AG09319 (cell line): ENCODE results near the gene CELSR1.
"Not testable (repeated sequence)": the region's sequence is repeated elsewhere in the genome, so short reads cannot be mapped to it uniquely, and the experiment has no call there.

Experiments
- DNase-seq: peaks from one replicate; pipeline ENCODE4 v3.0.0-alpha.2; 2010; ENCODE audit warnings: low read depth; ENCODE audit errors: extremely low read depth
- TF ChIP-seq, protein P1 (sequence below): IDR thresholded peaks from 2 replicates; pipeline ENCODE4 v1.5.1; 2011; ENCODE audit warnings: low read depth, mild to moderate bottlenecking, inconsistent platforms, low read length, moderate library complexity

The CELSR1 gene

DNA sequence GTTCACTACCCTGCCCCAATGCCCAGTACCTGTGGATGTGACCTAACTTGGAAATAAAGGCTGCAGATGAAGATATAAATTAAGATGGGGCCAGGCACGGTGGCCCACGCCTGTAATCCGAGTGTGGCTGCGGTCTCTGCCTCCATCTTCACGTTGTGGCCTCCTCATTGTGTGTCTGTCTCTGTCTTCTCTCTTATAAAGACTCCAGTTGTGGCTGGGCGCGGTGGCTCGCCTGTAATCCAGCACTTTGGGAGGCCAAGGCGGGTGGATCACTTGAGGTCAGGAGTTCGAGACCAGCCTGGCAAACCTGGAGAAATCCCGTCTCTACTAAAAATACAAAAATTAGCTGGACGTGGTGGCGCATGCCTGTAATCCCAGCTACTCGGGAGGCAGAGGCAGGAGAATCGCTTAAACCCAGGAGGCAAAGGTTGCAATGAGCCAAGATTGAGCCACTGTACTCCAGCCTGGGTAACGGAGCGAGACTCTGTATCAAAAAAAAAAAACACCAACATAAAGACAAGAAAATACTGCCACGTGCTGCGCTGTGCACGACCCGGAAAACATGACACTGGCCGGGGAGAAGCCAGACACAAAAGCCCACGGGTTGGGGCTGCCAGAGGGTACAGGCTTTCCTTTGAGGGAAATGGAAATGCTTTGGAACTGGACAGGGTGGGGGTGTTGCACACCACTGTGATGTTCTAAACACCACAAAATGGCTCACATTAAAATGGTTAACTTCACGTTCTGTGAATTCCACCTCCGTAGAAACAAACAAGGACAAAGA lies 18.7 kb downstream of the CELSR1 start:
- no peak for DNase-seq
- TF ChIP-seq, protein P1, sequence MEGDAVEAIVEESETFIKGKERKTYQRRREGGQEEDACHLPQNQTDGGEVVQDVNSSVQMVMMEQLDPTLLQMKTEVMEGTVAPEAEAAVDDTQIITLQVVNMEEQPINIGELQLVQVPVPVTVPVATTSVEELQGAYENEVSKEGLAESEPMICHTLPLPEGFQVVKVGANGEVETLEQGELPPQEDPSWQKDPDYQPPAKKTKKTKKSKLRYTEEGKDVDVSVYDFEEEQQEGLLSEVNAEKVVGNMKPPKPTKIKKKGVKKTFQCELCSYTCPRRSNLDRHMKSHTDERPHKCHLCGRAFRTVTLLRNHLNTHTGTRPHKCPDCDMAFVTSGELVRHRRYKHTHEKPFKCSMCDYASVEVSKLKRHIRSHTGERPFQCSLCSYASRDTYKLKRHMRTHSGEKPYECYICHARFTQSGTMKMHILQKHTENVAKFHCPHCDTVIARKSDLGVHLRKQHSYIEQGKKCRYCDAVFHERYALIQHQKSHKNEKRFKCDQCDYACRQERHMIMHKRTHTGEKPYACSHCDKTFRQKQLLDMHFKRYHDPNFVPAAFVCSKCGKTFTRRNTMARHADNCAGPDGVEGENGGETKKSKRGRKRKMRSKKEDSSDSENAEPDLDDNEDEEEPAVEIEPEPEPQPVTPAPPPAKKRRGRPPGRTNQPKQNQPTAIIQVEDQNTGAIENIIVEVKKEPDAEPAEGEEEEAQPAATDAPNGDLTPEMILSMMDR = no peak

DNA sequence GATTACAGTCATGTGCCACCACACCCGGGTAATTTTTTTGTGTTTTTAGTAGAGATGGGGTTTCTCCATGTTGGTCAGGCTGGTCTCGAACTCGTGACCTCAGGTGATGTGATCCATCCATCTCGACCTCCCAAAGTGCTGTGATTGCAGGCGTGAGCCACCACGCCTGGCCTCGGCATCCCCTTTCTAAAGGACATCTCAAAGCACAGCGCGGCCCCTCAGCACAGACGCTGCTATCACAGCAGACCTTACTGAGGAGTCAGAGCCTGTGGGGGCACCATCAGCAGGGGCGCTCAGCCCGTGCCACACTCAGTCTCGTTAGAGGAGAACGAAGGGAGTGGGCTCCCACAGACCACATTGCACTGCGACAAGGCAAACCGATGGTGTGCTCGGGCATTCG lies 19.4 kb downstream of the CELSR1 start:
- DNase-seq = no peak
- TF ChIP-seq, protein P1 = no peak

DNA sequence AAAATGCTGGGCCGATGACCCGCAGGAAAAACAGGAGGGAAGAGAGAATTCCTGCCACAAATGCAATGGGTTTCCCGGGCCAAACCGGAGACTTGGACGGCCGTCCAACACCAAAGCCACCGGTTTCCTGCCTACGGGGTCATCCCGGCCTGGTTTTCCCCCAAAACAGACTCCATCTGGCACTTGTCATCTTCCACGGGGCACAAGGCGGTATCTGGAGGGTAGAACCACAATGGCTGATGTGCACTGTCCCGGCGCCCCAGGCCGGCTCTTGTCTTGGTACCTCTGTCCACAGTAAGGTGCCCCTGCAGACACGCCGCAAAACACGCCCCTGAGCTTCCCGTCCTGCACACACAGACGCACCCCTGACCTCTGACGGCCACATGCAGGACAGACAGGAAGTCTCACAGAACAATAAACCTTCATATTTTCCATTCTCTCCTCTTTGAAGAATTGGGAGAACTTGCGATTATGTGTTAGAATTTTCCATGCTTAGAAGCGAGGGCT lies 20.1 kb downstream of the CELSR1 start:
- no peak for DNase-seq
- TF ChIP-seq, protein P1 = no peak

DNA sequence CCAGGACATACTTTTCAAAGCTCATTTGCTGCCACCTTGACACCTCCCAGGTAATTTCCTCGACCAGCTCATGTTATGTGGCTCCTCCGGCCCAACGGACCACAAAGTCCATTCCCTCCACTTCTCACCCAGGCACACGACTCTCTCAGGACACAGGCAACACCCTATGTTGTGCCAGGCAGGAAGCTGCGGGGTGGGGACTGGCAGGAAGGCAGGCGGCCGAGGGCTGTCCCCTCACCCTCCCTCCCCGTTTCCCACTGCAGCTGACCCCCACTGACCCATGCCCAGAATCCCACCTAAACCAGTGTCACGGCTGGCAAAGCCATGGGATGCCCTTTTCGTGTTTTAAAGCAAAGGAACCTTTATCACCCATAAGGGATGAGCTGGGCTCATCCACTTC lies 20.8 kb downstream of the CELSR1 start:
- DNase-seq = no peak
- TF ChIP-seq, protein P1 = no peak

DNA sequence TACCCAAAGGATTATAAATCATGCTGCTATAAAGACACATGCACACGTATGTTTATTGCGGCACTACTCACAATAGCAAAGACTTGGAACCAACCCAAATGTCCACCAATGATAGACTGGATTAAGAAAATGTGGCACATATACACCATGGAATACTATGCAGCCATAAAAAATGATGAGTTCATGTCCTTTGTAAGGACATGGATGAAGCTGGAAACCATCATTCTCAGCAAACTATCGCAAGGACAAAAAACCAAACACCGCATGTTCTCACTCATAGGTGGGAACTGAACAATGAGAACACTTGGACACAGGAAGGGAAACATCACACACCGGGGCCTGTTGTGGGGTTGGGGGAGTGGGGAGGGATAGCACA lies 21.3 kb downstream of the CELSR1 start:
- DNase-seq = not testable (repeated sequence)

DNA sequence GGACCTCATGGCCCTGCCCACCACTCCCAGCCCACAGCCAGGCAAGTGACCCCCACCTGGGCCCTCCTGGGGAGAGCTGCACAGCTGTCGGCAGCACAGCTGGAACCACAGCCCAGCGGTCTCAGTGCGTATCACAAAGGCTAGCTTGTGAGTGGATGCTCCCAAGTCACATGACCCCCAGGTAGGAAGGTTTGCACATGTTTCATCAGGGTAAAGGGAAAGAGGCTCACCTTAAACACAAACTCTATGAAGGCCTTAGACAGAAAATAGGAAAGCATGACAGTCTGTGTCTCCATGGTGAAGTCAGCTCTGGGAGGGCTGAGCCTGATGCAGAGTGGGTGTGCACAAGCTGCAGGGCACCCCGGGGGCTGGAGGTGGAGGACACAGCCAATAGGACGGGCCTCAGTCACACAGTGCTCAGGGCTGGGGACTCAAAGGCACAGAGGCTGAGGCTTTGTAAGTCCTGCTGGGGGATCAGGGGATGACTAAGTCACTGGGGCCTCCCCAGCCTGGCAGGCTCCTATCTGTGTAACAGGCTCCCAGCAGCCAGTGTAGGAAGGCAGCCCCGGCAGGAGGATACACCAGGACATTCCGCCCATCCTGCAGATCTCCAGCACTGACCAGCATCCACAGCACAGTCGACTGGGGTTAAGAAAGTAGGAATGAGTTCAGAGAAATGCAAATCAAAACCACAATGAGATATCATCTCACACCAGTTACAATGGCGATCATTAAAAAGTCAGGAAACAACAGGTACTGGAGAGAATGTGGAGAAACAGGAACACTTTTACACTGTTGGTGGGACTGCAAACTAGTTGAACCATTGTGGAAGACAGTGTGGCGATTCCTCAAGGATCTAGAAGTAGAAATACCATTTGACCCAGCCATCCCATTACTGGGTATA lies 22.0 kb downstream of the CELSR1 start:
- DNase-seq = no peak
- TF ChIP-seq, protein P1 = no peak

DNA sequence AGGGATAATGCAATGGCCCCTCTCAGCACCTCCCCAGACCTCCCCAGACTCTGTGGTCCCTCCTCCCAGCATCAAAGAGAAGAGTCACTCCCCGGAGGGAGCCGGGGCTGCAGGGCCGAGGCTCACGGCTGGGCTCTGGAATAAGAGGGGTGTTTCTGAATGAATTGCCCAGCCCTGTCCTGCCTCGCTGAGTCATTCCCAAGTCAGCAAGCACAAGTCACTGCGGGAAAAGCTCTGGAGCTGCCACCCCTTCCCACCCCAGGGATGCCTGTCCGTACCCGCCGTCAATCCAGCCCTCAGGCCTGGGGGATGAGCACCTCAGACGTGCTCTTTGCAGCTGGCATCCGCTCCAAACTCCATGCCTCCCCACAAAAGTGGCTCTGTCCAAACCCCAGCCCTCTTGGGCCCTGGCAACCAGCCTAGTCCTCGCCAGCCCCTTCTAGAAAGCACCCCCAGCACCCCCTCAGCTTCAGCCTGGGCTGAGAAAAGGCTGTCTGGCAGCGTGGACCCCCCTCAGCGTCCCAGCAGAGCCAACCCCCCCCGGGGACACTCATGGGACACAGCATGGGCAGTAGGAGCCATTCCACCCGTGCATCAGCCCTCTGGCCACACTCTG lies 22.7 kb downstream of the CELSR1 start:
- no peak for DNase-seq
- TF ChIP-seq, protein P1 = no peak
